GM12878 (cell line): ENCODE measurements around the gene TMPRSS7. TPM values are rescaled to one million over a fixed set of nuclear protein-coding genes. Genes with fewer than 3 reads are reported as not detected.

Experiments used
- BCL3 ChIP-seq: IDR thresholded peaks from 2 replicates; pipeline ENCODE4 v1.6.1; 2011; ENCODE audit warnings: borderline replicate concordance, low read depth, mild to moderate bottlenecking, moderate library complexity, low read length; ENCODE audit not compliant: insufficient read depth, poor library complexity, severe bottlenecking
- BCLAF1 ChIP-seq: fragments of 450-650 bp; IDR thresholded peaks from 2 replicates; pipeline ENCODE4 v1.6.1; 2017; ENCODE audit warnings: antibody characterized with exemption, mild to moderate bottlenecking, moderate library complexity
- CBX3 ChIP-seq: fragments of 200-600 bp; sonication (generic); IDR thresholded peaks from 2 replicates; pipeline ENCODE4 v1.6.1; 2016; ENCODE audit warnings: low read depth, borderline replicate concordance
- EGR1 ChIP-seq, 2 experiments: IDR thresholded peaks; 1 replicate in 1 of 2; 2 replicates in 1 of 2; pipeline ENCODE4 v1.6.1; 2011 to 2012; ENCODE audit warnings: low read depth in 2 of 2, low read length in 2 of 2, borderline replicate concordance in 1 of 2, mild to moderate bottlenecking in 1 of 2, moderate library complexity in 1 of 2
- GATAD2B ChIP-seq: fragments of 450-650 bp; conservative IDR thresholded peaks from 2 replicates; pipeline ENCODE4 v1.6.1; 2017; ENCODE audit warnings: low read depth, mild to moderate bottlenecking, moderate library complexity
- IRF5 ChIP-seq: fragments of 450-650 bp; IDR thresholded peaks from 2 replicates; pipeline ENCODE4 v1.6.1; 2017; ENCODE audit warnings: borderline replicate concordance
- JUND ChIP-seq: IDR thresholded peaks from 2 replicates; pipeline ENCODE4 v1.6.1; 2012; ENCODE audit warnings: low read depth, mild to moderate bottlenecking, low read length, improper control_type of control experiment, moderate library complexity
- MLLT1 ChIP-seq: fragments of 450-650 bp; IDR thresholded peaks from 2 replicates; pipeline ENCODE4 v1.6.1; 2016; ENCODE audit warnings: mild to moderate bottlenecking
- MTA3 ChIP-seq: IDR thresholded peaks from 2 replicates; pipeline ENCODE4 v1.6.1; 2012; ENCODE audit warnings: low read length, inconsistent platforms, borderline replicate concordance
- NBN ChIP-seq: fragments of 450-650 bp; IDR thresholded peaks from 2 replicates; pipeline ENCODE4 v1.6.1; 2016
- NR2C2 ChIP-seq: IDR thresholded peaks from 2 replicates; pipeline ENCODE4 v1.6.1; 2011; ENCODE audit warnings: borderline replicate concordance, low read depth; ENCODE audit not compliant: control insufficient read depth, insufficient read length
- RB1 ChIP-seq: fragments of 450-650 bp; formaldehyde crosslinking; IDR thresholded peaks from 2 replicates; pipeline ENCODE4 v1.6.1; 2017; ENCODE audit warnings: mild to moderate bottlenecking, borderline replicate concordance
- RCOR1 ChIP-seq: conservative IDR thresholded peaks from 2 replicates; pipeline ENCODE4 v1.6.1; 2012; ENCODE audit warnings: low read depth, low read length, improper control_type of control experiment
- SUPT20H ChIP-seq: IDR thresholded peaks from 2 replicates; pipeline ENCODE4 v1.6.1; 2011; ENCODE audit warnings: low read depth, mild to moderate bottlenecking, low read length, moderate library complexity, borderline replicate concordance; ENCODE audit not compliant: control insufficient read depth
- ZBED1 ChIP-seq: IDR thresholded peaks from 2 replicates; pipeline ENCODE4 v1.6.1; 2016; ENCODE audit warnings: borderline replicate concordance
- ZBTB4 ChIP-seq: fragments of 450-650 bp; formaldehyde crosslinking; IDR thresholded peaks from 2 replicates; pipeline ENCODE4 v1.4.0; 2022; ENCODE audit warnings: mild to moderate bottlenecking, moderate library complexity
- ZNF24 ChIP-seq: fragments of 450-650 bp; IDR thresholded peaks from 2 replicates; pipeline ENCODE4 v1.6.1; 2017; ENCODE audit warnings: antibody characterized with exemption, mild to moderate bottlenecking
- polyA plus RNA-seq, 11 experiments: library from polyadenylated mRNA; depleted of rRNA in 4 of 11; unstranded in 6 of 11; stranded (reverse) in 5 of 11; fragments of >200 nt; fragmentation: Nextera tagmentation in 4 of 11; fragmentation: Illumina TruSeq in 1 of 11; extraction: Ambion mirVana in 4 of 11; extraction: Trizol in 1 of 11; gene quantifications; 1 replicate in 1 of 11; 2 replicates in 10 of 11; pipeline versions ENCODE4 v1.2.1 to v1.2.3, GENCODE V29; 2011 to 2016; ENCODE audit warnings: inconsistent platforms in 2 of 11, missing spikeins in 2 of 11, low read depth in 1 of 11
- total RNA-seq, 4 experiments: library from RNA; depleted of rRNA in 3 of 4; stranded (reverse); fragments of >200 nt in 3 of 4; fragmentation: Illumina TruSeq in 1 of 4; extraction: Trizol in 1 of 4; gene quantifications; 2 replicates each; pipeline versions ENCODE4 v1.2.1 to v1.2.3, GENCODE V29; 2013 to 2021
- TF ChIP-seq, protein P1 (sequence below): fragments of 450-650 bp; IDR thresholded peaks from 2 replicates; pipeline ENCODE4 v1.6.1; 2014; ENCODE audit warnings: mild to moderate bottlenecking

Gene TMPRSS7
- total and polyA plus RNA-seq, 10 of the 15 experiments (the other 5 are each of a cell fraction or from before 2014, with no cell fraction given): 0.03 TPM; not detected in 9

- TF ChIP-seq BCLAF1 (no peak), ZBTB4 (CRISPR knock-in tag) (no peak), IRF5 (no peak), BCL3 (no peak), GATAD2B (no peak), ZNF24 (no peak), RCOR1 (no peak), MLLT1 (peak; percentile 98), JUND (no peak), MTA3 (no peak), ZBED1 (0 out of 2 replicates have a peak, but pooled peaks have one; percentile 52), EGR1 (IDR thresholded peaks at IDR 0.05; ENCODE audit: borderline replicate concordance in 1 of 2, low read depth in 2 of 2, low read length in 2 of 2) (no peak), NR2C2 (no peak), CBX3 (no peak), NBN (0 out of 2 replicates have a peak, but pooled peaks have one; percentile 65), RB1 (no peak), SUPT20H (no peak)
- TF ChIP-seq, protein P1, sequence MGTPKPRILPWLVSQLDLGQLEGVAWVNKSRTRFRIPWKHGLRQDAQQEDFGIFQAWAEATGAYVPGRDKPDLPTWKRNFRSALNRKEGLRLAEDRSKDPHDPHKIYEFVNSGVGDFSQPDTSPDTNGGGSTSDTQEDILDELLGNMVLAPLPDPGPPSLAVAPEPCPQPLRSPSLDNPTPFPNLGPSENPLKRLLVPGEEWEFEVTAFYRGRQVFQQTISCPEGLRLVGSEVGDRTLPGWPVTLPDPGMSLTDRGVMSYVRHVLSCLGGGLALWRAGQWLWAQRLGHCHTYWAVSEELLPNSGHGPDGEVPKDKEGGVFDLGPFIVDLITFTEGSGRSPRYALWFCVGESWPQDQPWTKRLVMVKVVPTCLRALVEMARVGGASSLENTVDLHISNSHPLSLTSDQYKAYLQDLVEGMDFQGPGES: no peak
Observed at GRCh38 chr3:112116748-112117186, 82.2 kb downstream of the TMPRSS7 start (continued).
